HG03354 (cell line): ENCODE data around the gene MCF2L2.
A peak's percentile ranks its signal among the peaks of the same experiment; 100 is the strongest.
"Not testable (repeated sequence)": the region's sequence is repeated elsewhere in the genome, so short reads cannot be mapped to it uniquely, and the experiment has no call there.

Source experiments
- ATAC-seq: cut with Tn5 transposase; IDR thresholded peaks from one replicate; pipeline ENCODE4 v1.9.1; 2021; ENCODE audit warnings: mild to moderate bottlenecking; ENCODE audit not compliant: unreplicated experiment, poor library complexity, severe bottlenecking

MCF2L2 gene

DNA sequence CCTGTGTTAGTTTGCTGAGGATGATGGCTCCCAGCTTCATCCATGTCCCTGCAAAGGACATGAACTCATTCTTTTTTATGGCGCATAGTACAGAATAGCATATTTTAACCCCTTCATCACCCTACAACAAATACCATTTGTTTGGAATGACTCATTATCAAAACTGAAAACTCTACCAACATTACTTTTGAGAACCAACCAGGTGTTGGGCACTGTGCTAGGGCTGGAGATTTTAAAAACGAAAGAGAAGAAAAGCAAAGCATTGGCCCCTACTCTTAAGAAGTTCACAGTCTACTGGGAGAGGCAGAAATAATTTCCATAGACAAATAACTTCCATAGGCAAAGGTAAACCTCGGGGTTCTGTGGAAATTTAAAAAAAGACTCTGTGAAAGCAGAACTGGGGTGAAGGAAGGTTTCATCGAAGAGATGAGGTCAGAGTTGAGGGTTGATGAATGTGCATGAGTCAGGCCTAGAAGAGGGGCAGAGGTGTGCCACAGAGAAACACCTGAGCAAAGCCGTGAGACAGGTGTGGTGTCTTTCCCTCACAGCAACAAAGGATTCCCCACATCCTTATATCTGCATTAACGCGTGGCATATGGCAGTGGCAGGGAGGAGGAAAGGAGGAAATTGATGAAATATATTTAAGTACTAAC is 51.0 kb downstream of the MCF2L2 start:
- peak; percentile 64 for ATAC-seq

DNA sequence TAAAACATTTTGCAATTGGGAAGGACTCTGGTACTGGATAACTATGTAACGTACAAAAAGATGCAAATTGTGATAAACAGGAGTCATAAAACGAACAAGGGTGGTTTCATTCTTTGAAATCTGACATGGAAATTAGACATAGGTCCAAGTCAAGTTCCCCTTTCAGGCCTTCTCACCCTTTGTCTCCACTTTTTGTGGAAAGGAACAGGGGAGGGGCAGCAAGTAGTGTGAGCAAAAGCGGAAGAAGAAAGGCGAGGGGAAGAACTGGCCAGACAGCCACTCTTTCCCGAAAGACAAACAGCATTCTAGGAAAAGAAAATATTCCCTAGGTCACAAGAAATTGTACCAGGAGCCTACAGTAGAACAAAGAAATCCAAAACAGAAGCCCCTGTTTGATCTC is 52.6 kb downstream of the MCF2L2 start:
- no peak for ATAC-seq

DNA sequence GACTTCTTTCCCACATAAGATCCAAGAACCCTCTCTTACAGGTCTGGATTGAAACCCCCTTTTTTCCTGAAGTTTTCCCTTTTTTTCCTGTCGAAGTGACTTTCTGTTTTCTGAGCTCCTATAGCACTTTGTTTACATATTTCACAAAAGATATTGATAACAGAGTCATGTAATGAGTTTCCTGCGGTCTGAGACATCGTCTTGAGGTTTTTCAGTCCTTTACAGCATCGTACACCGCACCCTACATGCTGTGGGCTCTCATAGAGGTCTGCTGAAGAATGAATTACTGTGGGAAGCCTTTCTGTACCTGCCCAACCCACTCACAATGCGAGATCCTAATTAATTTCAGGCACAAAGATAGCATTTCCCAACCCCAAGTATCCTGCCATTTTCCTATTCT is 53.1 kb downstream of the MCF2L2 start:
- no peak for ATAC-seq

DNA sequence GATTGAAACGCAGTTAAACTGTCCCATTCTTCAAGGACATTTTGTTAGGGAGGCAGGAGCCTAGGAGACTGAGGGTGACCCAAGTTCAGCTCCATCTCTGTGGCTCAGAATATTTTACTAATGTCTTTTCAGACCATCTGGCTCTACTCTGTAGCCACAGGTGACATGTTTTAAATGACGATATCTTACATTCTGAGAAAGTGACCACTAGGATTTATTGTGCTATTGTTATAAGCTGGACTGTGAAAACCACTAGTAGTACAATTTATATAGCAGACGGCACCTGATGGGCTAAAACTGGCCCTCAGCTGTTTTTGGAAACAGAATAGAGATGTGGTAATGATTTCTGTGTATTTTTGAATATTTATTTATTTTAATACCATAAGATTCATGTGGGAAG is 55.5 kb downstream of the MCF2L2 start:
- ATAC-seq: no peak

DNA sequence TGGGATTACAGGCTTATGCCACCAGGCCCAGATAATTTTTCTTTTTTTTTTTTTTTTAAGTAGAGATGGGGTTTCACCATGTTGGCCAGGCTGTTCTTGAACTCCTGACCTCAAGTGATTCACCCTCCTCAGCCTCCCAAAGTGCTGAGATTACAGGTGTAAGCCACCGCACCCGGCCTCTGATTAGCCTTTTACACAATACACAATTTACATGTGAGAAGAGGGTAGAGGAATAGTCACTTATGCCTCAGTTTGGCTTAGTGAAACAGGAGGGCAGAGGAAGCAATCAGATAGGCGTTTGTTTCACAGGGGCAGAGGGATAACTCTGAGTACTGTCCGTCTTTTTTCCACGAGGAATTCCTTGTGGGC is 56.8 kb downstream of the MCF2L2 start:
- ATAC-seq: not testable (repeated sequence)

DNA sequence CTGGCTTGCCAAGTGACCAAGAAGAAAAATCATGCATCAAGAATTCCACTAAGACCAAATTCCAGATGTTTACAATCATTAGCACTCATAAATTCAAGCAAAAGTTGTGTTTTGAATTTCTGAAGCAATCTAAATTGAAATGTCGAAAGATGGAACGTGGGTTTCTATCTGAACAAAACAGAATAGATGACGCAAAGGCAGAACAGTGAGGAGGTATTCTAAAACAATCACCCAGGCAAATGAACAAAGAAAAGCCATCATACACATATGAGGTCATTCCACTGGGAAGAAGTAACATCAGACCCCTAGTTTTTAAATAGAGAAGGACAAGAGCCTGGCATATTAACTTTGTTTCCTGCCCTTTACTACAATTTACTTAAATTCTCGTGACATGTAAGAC is 58.0 kb downstream of the MCF2L2 start:
- no peak for ATAC-seq

DNA sequence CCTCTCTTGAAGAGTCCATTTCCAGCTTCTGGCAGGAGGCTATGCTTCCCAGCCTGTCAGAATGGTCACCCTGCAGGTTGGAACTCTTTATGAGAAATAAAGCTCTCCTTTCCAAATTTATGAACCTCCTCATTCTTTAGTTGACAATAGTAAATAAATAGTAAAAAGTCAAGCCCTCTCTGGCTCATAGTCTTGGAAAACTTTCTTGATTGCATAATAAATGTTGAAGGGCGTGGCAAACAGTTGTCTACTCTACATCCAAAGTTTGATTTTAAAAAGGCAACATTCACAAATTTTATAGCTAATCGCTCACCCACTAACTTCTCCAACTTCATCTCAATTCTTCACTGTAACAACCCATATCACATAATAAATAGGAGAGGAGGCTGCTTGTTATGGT is 58.8 kb downstream of the MCF2L2 start:
- ATAC-seq: no peak

DNA sequence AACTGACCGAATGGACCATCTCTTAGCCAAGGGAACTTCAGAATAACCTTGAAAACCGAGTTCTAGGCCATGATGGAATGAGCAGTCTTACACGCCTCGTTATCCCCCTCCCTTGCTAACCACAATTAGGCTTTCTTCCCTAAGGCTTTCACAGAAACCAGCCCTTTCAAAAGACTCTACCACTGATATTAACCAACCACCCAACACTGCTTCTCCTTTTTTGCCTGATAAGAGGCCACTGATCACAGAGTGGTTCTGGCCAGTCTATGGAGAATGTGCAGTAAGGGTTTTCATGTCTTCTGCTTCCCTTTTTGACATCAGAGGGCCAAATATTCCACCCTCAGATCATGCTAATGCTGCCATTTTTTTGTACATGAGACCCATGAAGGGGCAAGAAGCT is 59.3 kb downstream of the MCF2L2 start:
- no peak for ATAC-seq

DNA sequence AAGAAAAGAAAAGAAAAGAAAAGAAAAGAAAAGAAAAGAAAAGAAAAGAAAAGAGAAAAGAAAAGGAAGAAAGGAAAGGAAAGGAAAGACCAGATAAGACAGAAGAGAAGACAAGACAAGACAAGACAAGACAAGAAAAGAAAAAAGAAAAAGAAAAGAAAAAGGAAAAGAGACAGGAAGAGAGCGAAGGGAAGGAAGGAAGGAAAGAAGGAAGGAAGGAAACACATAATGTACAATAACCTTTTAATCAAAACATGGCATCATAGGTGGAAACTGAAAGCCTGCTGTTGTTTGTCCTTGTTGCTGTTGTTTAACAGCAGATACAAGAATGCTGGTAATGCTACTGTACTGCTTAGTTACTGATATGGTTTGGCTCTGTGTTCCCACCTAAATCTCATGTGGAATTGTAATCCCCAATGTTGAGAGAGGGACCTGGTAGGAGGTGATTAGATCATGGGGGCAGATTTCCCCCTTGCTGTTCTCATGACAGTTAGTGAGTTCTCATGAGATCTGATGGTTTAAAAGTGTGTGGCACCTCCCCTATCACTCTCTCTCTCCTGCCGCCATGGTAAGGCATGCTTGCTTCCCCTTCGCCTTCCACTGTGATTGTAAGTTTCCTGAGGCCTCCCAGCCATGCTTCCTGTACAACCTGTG is 67.3 kb downstream of the MCF2L2 start:
- no peak for ATAC-seq

DNA sequence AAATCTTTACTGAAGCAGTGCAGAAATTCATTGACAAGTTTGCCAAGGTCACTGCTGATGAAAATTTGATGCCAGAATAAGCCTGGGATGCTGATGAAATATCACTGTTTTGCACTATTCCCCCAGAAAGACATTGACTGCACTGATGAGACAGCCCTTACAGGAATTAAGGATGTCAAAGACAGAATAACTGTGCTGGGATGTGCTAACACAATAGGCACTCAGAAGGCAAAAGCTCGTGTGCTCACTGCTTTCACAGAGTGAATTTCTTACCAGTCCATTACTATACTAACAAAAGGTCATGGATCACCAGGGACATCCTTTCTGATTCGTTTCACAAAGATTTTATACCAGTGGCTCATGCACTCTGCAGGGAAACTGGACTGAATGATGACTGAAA is 69.4 kb downstream of the MCF2L2 start:
- no peak for ATAC-seq

DNA sequence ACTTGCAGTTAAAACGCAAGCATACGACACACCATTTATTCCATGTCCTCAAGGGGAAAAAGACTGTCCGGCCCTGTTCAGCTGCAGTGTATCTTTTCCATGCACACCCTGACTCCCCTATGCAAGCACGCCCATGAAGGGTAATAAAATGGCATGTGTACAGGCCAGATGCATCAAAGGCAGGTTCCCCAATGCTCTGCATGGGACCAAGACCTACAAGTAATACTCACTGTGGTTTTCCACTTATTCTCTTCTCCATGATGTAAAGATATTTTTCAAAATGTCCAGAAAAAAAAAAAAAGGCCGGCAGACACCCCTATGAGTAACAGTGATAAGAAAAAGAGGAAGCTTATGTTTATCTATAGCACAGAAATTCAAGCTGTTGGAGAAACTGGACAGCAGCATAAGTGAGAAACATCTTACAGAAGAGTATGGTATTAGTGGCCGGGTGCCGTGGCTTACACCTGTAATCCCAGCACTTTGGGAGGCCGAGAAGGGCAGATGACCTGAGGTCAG is 70.8 kb downstream of the MCF2L2 start:
- no peak for ATAC-seq

DNA sequence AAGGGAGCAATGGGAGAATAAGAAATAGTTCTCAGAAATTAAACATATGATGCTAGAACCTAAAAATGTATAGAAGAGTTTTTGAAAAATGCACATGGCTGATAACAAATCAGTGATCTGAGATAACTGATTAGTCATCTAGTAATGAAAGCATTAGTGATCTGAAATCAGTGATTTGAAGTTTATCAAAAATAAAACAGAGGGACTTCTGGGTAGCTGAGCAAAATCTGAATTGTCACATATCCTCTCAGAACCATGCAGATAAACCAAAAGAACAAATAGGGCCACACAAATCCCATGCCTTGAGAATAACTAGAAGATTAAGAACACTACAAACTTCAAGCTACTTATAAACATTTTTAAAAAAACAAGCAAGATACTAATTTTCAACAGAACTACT is 71.5 kb downstream of the MCF2L2 start:
- ATAC-seq: no peak

DNA sequence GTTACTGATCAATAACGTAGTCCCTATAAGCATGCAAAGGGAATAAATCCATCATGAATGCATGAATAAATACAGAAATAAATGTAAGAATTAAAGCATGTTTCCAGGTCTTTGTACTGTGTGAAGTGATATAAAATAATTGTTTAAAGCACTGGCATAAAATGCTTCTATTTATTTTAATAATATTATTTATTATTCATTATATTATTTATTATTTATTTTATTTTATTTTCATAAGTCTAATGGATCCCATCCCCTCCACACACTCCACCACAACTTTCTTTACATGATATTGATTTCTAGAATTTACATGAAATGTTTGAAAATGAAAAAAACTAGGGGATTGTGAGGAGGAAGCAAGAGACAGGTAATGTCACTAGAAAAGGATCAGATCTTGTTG is 73.5 kb downstream of the MCF2L2 start:
- no peak for ATAC-seq

DNA sequence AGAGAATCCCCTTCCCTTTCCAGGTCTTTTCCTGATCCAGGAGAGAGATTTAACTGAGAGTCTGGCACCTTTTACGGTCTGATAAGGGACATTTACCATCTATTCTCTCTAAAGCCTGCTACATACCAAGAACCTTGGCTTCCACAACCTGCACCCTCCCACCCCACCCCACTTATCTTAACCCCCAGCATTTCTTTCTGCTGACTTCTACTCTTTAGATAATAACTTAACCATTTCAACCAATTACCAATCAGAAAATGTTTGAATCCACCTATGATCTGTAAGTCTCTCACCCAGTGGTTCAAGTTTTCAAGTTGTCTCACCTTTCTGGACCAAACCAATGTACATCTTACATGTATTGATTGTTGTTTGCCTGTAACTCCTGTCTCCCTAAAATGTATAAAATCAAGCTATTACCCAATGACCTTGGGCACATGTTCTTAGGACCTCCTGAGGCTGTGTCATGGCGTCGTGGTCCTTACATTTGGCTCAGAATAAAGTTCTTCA is 74.0 kb downstream of the MCF2L2 start:
- ATAC-seq: no peak

DNA sequence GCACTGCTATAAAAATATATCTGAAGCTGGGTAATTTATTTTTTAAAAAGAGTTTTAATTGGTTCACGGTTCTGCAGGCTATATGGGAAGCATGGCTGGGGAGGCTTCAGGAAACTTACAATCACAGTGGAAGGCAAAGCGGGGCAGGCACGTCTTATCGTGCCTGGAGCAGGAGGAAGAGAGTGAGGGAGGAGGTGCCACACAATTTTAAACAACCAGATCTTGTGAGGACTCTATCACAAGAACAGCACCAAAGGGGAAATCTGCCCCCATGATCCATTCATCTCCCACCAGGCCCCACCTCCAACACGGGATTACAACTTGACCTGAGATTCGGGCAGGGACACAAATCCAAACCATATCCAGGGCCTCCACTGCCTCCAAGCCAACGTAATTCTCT is 75.0 kb downstream of the MCF2L2 start:
- no peak for ATAC-seq

DNA sequence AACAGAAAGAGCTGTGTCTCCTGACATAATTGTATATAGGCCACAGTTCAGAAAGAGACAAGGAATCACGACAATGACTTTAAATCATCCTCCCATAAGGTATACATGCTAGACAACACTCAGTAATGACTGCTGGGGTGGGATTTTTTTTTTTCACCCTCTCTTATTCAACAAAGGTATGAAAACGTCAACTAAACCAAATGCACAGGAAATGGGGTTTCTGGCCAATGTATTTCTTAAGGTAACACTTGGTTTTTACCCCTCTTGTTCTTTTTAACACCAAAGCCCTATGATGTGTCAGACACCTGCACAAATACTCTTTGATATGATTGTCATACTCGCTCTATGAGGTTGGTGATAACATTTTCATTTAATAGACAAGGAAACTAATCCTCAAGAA is 78.3 kb downstream of the MCF2L2 start:
- no peak for ATAC-seq

DNA sequence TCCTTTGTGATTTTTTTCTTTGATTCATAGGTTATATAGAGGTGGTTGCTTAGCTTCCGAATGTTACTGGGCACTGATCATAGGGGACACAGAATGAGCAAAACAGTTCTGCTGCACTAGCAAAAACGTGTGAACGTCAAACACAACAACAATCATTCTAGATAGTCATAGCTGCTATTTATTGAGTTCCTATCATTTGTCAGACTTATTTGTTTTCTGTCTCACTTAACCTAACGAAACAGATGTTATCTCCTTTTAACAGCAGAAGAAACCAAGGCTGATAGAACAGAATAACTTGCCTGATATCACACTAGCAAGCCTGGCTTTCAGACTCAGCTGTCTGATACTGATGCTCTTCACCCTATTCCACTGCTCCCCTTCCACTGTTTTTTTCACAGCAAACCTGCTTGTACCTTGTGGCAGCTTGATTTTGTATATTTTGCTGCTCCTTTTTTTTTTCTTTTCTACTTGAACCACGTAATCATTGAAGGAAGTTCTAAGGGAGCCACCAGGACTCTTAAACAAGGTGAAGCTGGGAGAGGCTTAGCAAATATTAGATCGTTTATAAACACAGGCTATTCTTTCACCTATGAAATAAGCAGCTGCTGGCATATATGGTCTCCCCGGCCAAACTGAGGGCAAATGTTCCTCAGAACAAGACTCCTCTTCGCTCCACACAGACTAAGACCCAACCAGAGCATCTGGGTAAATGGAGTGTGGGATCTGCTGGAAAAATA is 78.8 kb downstream of the MCF2L2 start:
- no peak for ATAC-seq

DNA sequence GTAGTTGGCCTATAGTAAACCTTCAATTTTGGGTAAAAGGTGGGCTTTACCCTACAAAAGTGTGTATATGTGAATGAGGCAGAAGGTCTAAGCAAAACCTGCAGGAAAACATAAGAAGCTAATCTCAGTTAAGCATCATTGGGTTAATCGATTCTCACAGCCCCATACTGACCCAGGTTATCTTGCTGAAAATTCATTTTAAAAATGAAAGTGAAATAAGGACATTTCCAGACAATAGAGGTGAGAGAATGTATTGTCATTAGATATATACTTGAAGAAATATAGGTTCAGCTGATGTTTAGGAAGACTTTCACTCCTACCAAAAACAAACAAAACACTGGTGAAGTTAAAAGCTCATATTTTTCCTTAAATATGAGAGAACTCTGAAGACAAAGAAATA is 85.6 kb downstream of the MCF2L2 start:
- no peak for ATAC-seq

DNA sequence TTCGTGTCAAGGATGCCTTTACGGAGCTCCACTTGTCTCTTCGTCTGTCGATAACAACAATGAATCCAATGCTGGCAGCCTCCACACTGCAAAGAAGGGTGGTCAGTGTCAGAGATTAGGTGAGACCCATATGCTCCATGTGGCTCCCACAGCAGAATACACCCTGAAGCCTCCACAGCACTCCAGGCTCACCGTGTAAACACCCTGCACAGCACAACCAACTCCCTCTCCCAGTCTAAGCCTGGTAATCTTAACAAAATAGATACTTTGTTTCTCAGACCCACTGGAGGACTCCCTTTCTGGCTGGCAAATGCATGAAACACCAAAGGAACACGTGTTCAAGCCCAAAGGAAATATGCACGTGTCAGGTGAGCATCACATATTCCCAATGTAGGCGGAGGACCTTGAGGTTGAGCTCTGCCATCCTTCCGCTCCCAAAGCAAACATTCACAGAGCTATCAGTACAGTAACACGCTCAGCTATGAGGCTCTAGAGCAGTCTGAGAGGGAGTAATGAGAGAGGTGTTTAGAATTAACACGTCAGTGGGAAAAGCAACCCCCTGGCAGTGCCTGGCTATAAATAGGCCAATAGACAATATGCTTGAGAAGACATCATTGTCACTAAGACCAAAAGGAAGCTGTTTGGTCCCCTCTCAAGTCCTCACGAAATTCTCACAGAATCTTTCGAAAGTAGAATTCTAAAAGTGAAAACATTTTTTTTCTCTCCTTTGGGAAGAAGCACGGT is 86.7 kb downstream of the MCF2L2 start:
- ATAC-seq: no peak

DNA sequence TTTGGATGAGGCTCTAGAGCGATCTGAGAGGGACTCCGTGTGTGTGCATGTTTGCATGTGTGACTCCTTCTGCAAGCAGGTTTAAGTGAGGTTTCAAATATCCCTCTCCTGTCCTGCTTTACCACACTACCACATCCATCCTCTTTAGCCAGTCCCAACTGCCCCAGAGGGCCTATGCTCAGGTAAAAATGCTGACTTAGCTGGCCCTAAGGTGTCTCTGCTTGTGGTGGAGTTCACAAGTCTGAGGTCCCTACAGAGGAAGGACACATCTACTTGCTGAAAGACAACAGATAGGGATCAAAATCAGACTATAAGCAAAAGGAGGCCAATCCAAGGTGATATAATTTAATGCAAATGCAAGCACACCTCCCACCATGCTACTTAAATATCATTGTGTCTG is 88.2 kb downstream of the MCF2L2 start:
- no peak for ATAC-seq
